Keratinocyte (primary cell): Measurements from ENCODE around the gene RNF150. TPM values are rescaled to one million over a fixed set of nuclear protein-coding genes. Genes with fewer than 3 reads are reported as not detected.

ENCODE experiments used
- DNase-seq: peaks from one replicate; pipeline ENCODE4 v3.0.0-alpha.2; 2011; ENCODE audit warnings: low read depth, missing footprints, low spot score
- FAIRE-seq: peaks from 2 replicates; lab custom pipeline; 2011; peaks lifted over from hg19 to GRCh38; lab: Jason Lieb, UNC
- H2AFZ ChIP-seq: 2 replicates; pipeline ENCODE4 v1.6.0; 2012; ENCODE audit warnings: low read length, control low read depth, inconsistent platforms; ENCODE audit not compliant: control insufficient read depth
- H3K27ac ChIP-seq: 2 replicates; pipeline ENCODE4 v1.5.1; 2011; ENCODE audit warnings: low read length; ENCODE audit not compliant: control insufficient read depth, insufficient read depth
- H3K27me3 ChIP-seq: 3 replicates; pipeline ENCODE4 v1.6.0; 2011; ENCODE audit warnings: low read length; ENCODE audit not compliant: control insufficient read depth, insufficient read depth; ENCODE audit errors: extremely low read depth
- H3K36me3 ChIP-seq, 2 experiments: 2 replicates in 1 of 2; 3 replicates in 1 of 2; pipeline ENCODE4 v1.5.1; 2011; ENCODE audit warnings: low read length in 2 of 2, mild to moderate bottlenecking in 1 of 2; ENCODE audit not compliant: control insufficient read depth in 2 of 2, insufficient read depth in 2 of 2; ENCODE audit errors: extremely low read depth in 1 of 2
- H3K4me1 ChIP-seq: 3 replicates; pipeline ENCODE4 v1.5.1; 2011; ENCODE audit warnings: low read length; ENCODE audit not compliant: control insufficient read depth, insufficient read depth; ENCODE audit errors: extremely low read depth
- H3K4me2 ChIP-seq: 3 replicates; pipeline ENCODE4 v1.6.0; 2011; ENCODE audit warnings: low read depth, low read length; ENCODE audit not compliant: control insufficient read depth, insufficient read depth; ENCODE audit errors: extremely low read depth
- H3K4me3 ChIP-seq, 3 experiments: fragments of 200-600 bp in 1 of 3; sonication (generic) in 1 of 3; 2 replicates in 2 of 3; 3 replicates in 1 of 3; pipeline ENCODE4 v1.5.1; 2011 to 2016; ENCODE audit warnings: low read length in 3 of 3, mild to moderate bottlenecking in 3 of 3, control low read depth in 2 of 3, inconsistent platforms in 1 of 3, low read depth in 1 of 3, mixed read lengths in 1 of 3, mixed run types in 1 of 3, moderate library complexity in 1 of 3; ENCODE audit not compliant: control insufficient read depth in 2 of 3, insufficient read depth in 2 of 3; ENCODE audit errors: extremely low read depth in 1 of 3
- H3K79me2 ChIP-seq: 2 replicates; pipeline ENCODE4 v1.6.0; 2012; ENCODE audit warnings: low read length; ENCODE audit not compliant: control insufficient read depth, insufficient read depth
- H3K9ac ChIP-seq: 3 replicates; pipeline ENCODE4 v1.6.0; 2011; ENCODE audit warnings: low read length; ENCODE audit not compliant: control insufficient read depth, insufficient read depth; ENCODE audit errors: extremely low read depth
- H3K9me1 ChIP-seq: 3 replicates; pipeline ENCODE4 v1.6.0; 2011; ENCODE audit warnings: low read length; ENCODE audit not compliant: control insufficient read depth, insufficient read depth; ENCODE audit errors: extremely low read depth
- H3K9me3 ChIP-seq: 2 replicates; pipeline ENCODE4 v1.5.1; 2012; ENCODE audit warnings: low read depth, low read length; ENCODE audit not compliant: control insufficient read depth
- H4K20me1 ChIP-seq: 3 replicates; pipeline ENCODE4 v1.6.0; 2011; ENCODE audit warnings: low read length; ENCODE audit not compliant: control insufficient read depth, insufficient read depth; ENCODE audit errors: extremely low read depth
- EZH2 ChIP-seq: IDR thresholded peaks from one replicate; pipeline ENCODE4 v1.6.1; 2012; ENCODE audit warnings: inconsistent platforms, mild to moderate bottlenecking, low read length, moderate library complexity
- dilution Hi-C: fragments of 300-500 bp; cut with MboI; formaldehyde crosslinking; loops from one replicate; pipeline ENCODE4 v1.7.0; 2020; ENCODE audit warnings: low sequenced_read_pairs; ENCODE audit not compliant: extremely low pct_ligation_motif_present
- polyA plus RNA-seq, 5 experiments: library from polyadenylated mRNA; depleted of rRNA in 3 of 5; stranded (reverse) in 3 of 5; stranded (forward) in 1 of 5; unstranded in 1 of 5; fragments of >200 nt; gene quantifications; 1 replicate in 1 of 5; 2 replicates in 3 of 5; 3 replicates in 1 of 5; pipeline versions ENCODE4 v1.2.1 to v1.2.3, GENCODE V29; 2011 to 2012; ENCODE audit warnings: missing spikeins in 2 of 5, low read depth in 1 of 5, low replicate concordance in 1 of 5
- TF ChIP-seq, protein P1 (sequence below), 3 experiments: IDR thresholded peaks in 1 of 3; conservative IDR thresholded peaks in 1 of 3; optimal IDR thresholded peaks in 1 of 3; 2 replicates in 2 of 3; 3 replicates in 1 of 3; pipeline versions ENCODE3 to v1.5.1; 2011; ENCODE audit warnings: low read length in 3 of 3, mild to moderate bottlenecking in 3 of 3, moderate library complexity in 2 of 3, control low read depth in 1 of 3, inconsistent platforms in 1 of 3; ENCODE audit not compliant: insufficient read depth in 2 of 3; ENCODE audit errors: extremely low read depth in 1 of 3

RNF150 gene
- polyA plus RNA-seq, 1 donor (not counting 4 experiments of a cell fraction or from before 2014, with no cell fraction given): 0.18 TPM

DNA sequence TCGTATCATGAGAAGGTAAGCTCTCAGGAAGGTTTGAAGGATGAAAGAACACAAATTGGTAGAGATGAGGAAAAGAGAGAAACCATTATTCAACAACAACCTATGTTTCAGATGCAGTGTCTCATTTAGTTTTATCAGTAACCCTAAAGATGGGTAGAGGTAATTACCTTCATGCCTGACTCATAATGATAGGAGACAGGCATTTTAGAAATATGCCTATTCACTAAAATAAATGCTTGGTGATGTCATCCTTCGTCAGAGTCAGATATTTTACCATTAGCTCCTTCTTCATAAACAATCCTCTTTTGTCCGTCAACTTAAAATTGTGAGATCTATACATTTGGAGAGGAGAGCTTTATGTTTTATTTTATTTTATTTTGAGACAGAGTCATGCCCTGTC, 21.5 kb upstream of the RNF150 start:
- Histone ChIP-seq H3K27me3 (no peaks in the 10 kb centered on the region), H3K9me1 (no peaks in the 10 kb centered on the region), H3K4me2 (no peak overlapping the region), H3K9me3 (no peaks in the 10 kb centered on the region), H3K79me2 (no peaks in the 10 kb centered on the region), H2AFZ (no peak overlapping the region), H4K20me1 (no peaks in the 10 kb centered on the region), H3K27ac (no peak overlapping the region), H3K4me3 (no peak overlapping the region), H3K4me1 (no peaks in the 10 kb centered on the region), H3K36me3 (no peaks in the 10 kb centered on the region), H3K9ac (no peak overlapping the region)
- dilution Hi-C loops: no loop called here
- TF ChIP-seq, protein P1, sequence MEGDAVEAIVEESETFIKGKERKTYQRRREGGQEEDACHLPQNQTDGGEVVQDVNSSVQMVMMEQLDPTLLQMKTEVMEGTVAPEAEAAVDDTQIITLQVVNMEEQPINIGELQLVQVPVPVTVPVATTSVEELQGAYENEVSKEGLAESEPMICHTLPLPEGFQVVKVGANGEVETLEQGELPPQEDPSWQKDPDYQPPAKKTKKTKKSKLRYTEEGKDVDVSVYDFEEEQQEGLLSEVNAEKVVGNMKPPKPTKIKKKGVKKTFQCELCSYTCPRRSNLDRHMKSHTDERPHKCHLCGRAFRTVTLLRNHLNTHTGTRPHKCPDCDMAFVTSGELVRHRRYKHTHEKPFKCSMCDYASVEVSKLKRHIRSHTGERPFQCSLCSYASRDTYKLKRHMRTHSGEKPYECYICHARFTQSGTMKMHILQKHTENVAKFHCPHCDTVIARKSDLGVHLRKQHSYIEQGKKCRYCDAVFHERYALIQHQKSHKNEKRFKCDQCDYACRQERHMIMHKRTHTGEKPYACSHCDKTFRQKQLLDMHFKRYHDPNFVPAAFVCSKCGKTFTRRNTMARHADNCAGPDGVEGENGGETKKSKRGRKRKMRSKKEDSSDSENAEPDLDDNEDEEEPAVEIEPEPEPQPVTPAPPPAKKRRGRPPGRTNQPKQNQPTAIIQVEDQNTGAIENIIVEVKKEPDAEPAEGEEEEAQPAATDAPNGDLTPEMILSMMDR (optimal IDR thresholded peaks at IDR 0.05 in 1 of 3, IDR thresholded peaks at IDR 0.05 in 1 of 3, conservative IDR thresholded peaks at IDR 0.05 in 1 of 3; ENCODE audit: extremely low read depth in 1 of 3, insufficient read depth in 2 of 3, low read length in 3 of 3): no peak
- TF ChIP-seq EZH2: no peak
- FAIRE-seq (no peak), DNase-seq (no peak)

DNA sequence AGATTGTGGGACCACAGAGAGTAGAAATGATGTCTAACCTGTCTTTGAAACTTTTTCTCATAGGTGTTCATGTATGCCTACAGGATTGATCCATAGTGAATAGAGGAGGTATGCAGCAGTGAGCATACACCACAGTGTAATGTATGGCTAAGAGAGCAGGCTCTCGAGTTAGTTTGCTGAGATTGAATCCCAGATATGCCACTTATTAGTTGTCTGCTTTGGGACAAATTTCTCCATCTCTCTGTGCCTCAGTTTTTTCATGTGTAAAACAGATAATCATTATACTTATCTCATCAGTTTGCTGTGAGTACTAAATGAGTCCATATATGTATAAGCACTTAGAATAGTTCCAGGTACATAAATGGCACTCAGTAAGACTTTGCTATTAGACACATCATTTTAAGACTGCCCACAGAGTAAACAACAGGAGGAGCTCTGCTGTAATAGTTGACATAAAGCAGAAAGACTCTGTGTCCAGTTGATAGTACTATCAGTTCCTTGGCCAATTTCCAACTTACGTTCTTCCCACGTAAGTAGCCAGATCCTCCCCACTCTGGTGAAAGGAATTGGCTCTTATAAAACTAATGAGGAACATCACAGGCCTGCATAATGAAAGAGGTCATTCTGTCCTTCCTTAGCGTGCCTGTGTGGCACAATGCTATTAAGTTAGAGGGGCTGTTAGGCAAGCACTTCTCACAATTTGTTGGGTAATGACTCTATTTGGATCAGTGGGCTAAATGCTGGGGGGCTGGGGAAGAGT, 20.7 kb upstream of the RNF150 start:
- no peak overlapping the region for H2AFZ ChIP-seq
- no peak for TF ChIP-seq EZH2
- TF ChIP-seq, protein P1 (optimal IDR thresholded peaks at IDR 0.05 in 1 of 3, IDR thresholded peaks at IDR 0.05 in 1 of 3, conservative IDR thresholded peaks at IDR 0.05 in 1 of 3; ENCODE audit: extremely low read depth in 1 of 3, insufficient read depth in 2 of 3, low read length in 3 of 3): no peak
- H4K20me1 ChIP-seq: no peaks in the 10 kb centered on the region
- dilution Hi-C loops: no loop called here
- no peaks in the 10 kb centered on the region for H3K4me1 ChIP-seq
- no peak overlapping the region for H3K27ac ChIP-seq
- no peaks in the 10 kb centered on the region for H3K27me3 ChIP-seq
- H3K9me1 ChIP-seq: no peaks in the 10 kb centered on the region
- no peaks in the 10 kb centered on the region for H3K79me2 ChIP-seq
- FAIRE-seq: no peak
- H3K36me3 ChIP-seq: no peaks in the 10 kb centered on the region
- no peak overlapping the region for H3K4me3 ChIP-seq
- no peaks in the 10 kb centered on the region for H3K9me3 ChIP-seq
- H3K4me2 ChIP-seq: no peak overlapping the region
- DNase-seq: no peak
- H3K9ac ChIP-seq: no peak overlapping the region
